OCI-LY7 (cell line): ENCODE measurements around the gene RRAS. TPM values are rescaled to one million over a fixed set of nuclear protein-coding genes. Genes with fewer than 3 reads are reported as not detected.

Source experiments
- BruUV-seq: library from RNA; stranded (reverse); fragments of 400-500 nt; replicated peaks from 2 replicates; lab custom pipeline; 2021; lab: Mats Ljungman, UMichigan
- CTCF ChIA-PET: fragments of 300-600 bp; sonication (Branson Sonifier 250); formaldehyde crosslinking; loops from one replicate; lab custom pipeline; 2022; ENCODE audit warnings: antibody characterized with exemption; ENCODE audit not compliant: unreplicated experiment; lab: Charles Lee
- POLR2A ChIA-PET: fragments of 300-600 bp; sonication (Branson Sonifier 250); formaldehyde crosslinking; loops from one replicate; lab custom pipeline; 2022; ENCODE audit warnings: antibody characterized with exemption; lab: Charles Lee
- DNase-seq: peaks from one replicate; pipeline ENCODE4 v3.0.0-alpha.2; 2015; ENCODE audit warnings: low spot score
- H2AFZ ChIP-seq: fragments of 200-600 bp; sonication (generic), shearing (Covaris generic); 2 replicates; pipeline ENCODE4 v1.6.1; 2014; ENCODE audit warnings: mild to moderate bottlenecking, antibody characterized with exemption, low read length, moderate library complexity
- H3K27ac ChIP-seq: fragments of 200-600 bp; sonication (generic); 2 replicates; pipeline ENCODE4 v1.5.1; 2014; ENCODE audit warnings: mixed run types, low read depth, mild to moderate bottlenecking, moderate library complexity, low read length, inconsistent platforms; ENCODE audit not compliant: poor library complexity, severe bottlenecking
- H3K36me3 ChIP-seq: fragments of 200-600 bp; sonication (generic); 2 replicates; pipeline ENCODE4 v1.6.1; 2014; ENCODE audit warnings: mild to moderate bottlenecking, antibody characterized with exemption, low read length, moderate library complexity, mixed read lengths; ENCODE audit not compliant: insufficient read depth
- H3K4me1 ChIP-seq: fragments of 200-600 bp; sonication (generic); 2 replicates; pipeline ENCODE4 v1.5.1; 2014; ENCODE audit warnings: mild to moderate bottlenecking, low read length; ENCODE audit not compliant: insufficient read depth, poor library complexity, severe bottlenecking
- H3K4me2 ChIP-seq: fragments of 200-600 bp; sonication (generic); 2 replicates; pipeline ENCODE4 v1.6.1; 2014; ENCODE audit warnings: mild to moderate bottlenecking, low read length
- H3K4me3 ChIP-seq: fragments of 200-600 bp; sonication (generic); 2 replicates; pipeline ENCODE4 v1.5.1; 2014; ENCODE audit warnings: mild to moderate bottlenecking, low read depth, low read length; ENCODE audit not compliant: poor library complexity, severe bottlenecking
- H3K79me2 ChIP-seq: fragments of 200-600 bp; sonication (generic); 2 replicates; pipeline ENCODE4 v1.6.1; 2016; ENCODE audit warnings: low read depth, mild to moderate bottlenecking, low read length, moderate library complexity, mixed read lengths; ENCODE audit not compliant: insufficient read depth
- H3K9me2 ChIP-seq: fragments of 200-600 bp; sonication (generic); 2 replicates; pipeline ENCODE4 v1.6.1; 2016; ENCODE audit warnings: mild to moderate bottlenecking, low read length, mixed read lengths; ENCODE audit not compliant: insufficient read depth
- H3K9me3 ChIP-seq: fragments of 200-600 bp; sonication (generic); 2 replicates; pipeline ENCODE4 v1.6.1; 2014; ENCODE audit warnings: mild to moderate bottlenecking, mixed run types, low read length, mixed read lengths
- H4K20me1 ChIP-seq: fragments of 200-600 bp; sonication (generic); 2 replicates; pipeline ENCODE4 v1.6.1; 2014; ENCODE audit warnings: mild to moderate bottlenecking, antibody characterized with exemption, low read length, moderate library complexity, mixed read lengths; ENCODE audit not compliant: insufficient read depth
- EZH2phosphoT487 ChIP-seq: fragments of 200-600 bp; sonication (generic); IDR thresholded peaks from 2 replicates; pipeline ENCODE4 v1.6.1; 2018; ENCODE audit warnings: low read depth, borderline replicate concordance, mild to moderate bottlenecking, mixed run types, antibody characterized with exemption, low read length, moderate library complexity, mixed read lengths
- intact Hi-C: fragments of 100-400 bp; cut with micrococcal nuclease; formaldehyde crosslinking; loops from one replicate; pipeline ENCODE4 v1.10.0; 2022; ENCODE audit not compliant: unreplicated experiment
- total RNA-seq, 2 experiments: library from RNA; depleted of rRNA in 1 of 2; stranded (reverse); fragments of >200 nt in 1 of 2; shearing (Covaris generic) in 1 of 2; gene quantifications; 2 replicates each; pipeline ENCODE4 v1.2.3, GENCODE V29; 2014 to 2022
- TF ChIP-seq, protein P1 (sequence below): fragments of 200-600 bp; sonication (generic); conservative IDR thresholded peaks from 2 replicates; pipeline ENCODE4 v1.5.1; 2014; ENCODE audit warnings: mild to moderate bottlenecking, antibody characterized with exemption, low read length, moderate library complexity, mixed read lengths

RRAS gene
- total RNA-seq, 2 experiments from 2014 or later, result 4.7 to 5.5 TPM

- no peak for TF ChIP-seq EZH2phosphoT487
- TF ChIP-seq, protein P1, sequence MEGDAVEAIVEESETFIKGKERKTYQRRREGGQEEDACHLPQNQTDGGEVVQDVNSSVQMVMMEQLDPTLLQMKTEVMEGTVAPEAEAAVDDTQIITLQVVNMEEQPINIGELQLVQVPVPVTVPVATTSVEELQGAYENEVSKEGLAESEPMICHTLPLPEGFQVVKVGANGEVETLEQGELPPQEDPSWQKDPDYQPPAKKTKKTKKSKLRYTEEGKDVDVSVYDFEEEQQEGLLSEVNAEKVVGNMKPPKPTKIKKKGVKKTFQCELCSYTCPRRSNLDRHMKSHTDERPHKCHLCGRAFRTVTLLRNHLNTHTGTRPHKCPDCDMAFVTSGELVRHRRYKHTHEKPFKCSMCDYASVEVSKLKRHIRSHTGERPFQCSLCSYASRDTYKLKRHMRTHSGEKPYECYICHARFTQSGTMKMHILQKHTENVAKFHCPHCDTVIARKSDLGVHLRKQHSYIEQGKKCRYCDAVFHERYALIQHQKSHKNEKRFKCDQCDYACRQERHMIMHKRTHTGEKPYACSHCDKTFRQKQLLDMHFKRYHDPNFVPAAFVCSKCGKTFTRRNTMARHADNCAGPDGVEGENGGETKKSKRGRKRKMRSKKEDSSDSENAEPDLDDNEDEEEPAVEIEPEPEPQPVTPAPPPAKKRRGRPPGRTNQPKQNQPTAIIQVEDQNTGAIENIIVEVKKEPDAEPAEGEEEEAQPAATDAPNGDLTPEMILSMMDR, result no peak
- H3K36me3 ChIP-seq, result peaks cover 86% of the 10 kb centered on the region
- DNase-seq, result no peak
- no TSS peak for BruUV-seq
- ChIA-PET POLR2A (interaction anchor here (0.6 to 1.9 kb wide), 2 partner anchors 15 to 19 kb away, joined by 5 read pairs; partner anchors contain the start of gene SCAF1), CTCF (no interaction called here)
- H3K9me3 ChIP-seq, result no peaks in the 10 kb centered on the region
- no peaks in the 10 kb centered on the region for H3K79me2 ChIP-seq
- intact Hi-C loops, result no loop called here
- H3K4me1 ChIP-seq, result no peaks in the 10 kb centered on the region
- no peak overlapping the region for H3K4me3 ChIP-seq
- no peak overlapping the region for H3K4me2 ChIP-seq
- H4K20me1 ChIP-seq, result no peaks in the 10 kb centered on the region
- no peak overlapping the region for H2AFZ ChIP-seq
- H3K27ac ChIP-seq, result no peak overlapping the region
- no peaks in the 10 kb centered on the region for H3K9me2 ChIP-seq
Measured at GRCh38 chr19:49656456-49657109, 16.6 kb upstream of the RRAS start.

DNA sequence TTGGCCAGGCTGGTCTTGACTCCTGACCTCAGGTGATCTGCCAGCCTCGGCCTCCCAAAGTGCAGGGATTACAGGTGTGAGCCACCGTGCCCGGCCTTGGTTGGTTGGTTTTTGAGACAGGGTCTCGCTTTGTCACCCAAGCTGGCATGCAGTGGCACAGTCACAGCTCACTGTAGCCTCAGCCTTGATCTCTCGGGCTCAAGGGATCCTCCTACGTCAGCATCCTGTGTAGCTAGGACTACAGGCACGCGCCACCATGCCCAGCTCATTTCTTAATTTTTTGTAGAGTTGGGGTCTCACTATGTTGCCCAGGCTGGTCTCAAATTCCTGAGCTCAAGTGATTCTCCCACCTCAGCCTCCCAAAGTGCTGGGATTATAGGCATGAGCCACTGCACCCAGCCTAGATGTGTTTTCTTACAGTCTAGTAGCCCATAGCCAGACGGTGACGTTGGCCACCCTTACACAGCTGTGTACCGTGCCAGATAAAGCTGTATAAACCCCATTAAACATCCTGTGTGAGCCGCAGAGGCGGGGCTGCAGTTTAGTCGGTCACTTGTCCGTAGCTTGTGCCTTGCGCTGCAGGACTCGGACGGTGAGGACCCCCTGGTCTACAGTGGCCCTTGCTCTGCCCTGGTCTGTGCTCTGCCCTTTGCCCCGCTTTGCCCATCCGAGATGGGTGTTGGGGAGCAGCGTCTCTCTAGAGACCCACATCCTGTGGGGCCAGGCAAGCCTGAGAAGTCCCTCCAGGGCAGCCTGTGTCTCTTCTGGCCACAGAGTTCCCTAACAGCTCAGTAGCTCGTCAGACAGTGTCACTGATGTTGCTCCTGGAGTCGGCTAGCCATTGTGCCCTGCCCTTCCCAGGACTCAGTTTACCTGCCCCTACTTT lies 15.9 kb upstream of the RRAS start:
- Histone ChIP-seq H3K79me2 (no peaks in the 10 kb centered on the region), H4K20me1 (no peaks in the 10 kb centered on the region), H3K36me3 (peaks cover 85% of the 10 kb centered on the region), H2AFZ (no peak overlapping the region), H3K4me2 (no peak overlapping the region), H3K9me2 (no peaks in the 10 kb centered on the region), H3K27ac (no peak overlapping the region), H3K4me3 (no peak overlapping the region), H3K9me3 (no peaks in the 10 kb centered on the region), H3K4me1 (no peaks in the 10 kb centered on the region)
- CTCF ChIA-PET, result no interaction called here
- POLR2A ChIA-PET, result interaction anchor here (0.6 to 1.9 kb wide), 2 partner anchors 14 to 19 kb away, joined by 5 read pairs; partner anchors contain the start of gene SCAF1
- DNase-seq, result no peak
- BruUV-seq, result no TSS peak
- intact Hi-C loops, result no loop called here
- TF ChIP-seq, protein P1, result no peak
- no peak for TF ChIP-seq EZH2phosphoT487
